Ovary (tissue), 9 donors: ENCODE results near the gene ADRB1. TPM values are rescaled to one million over a fixed set of nuclear protein-coding genes. Genes with fewer than 3 reads are reported as not detected.

Experiments used
- DNase-seq, 5 donors: peaks; one replicate each; pipeline ENCODE4 v3.0.0-alpha.2; 2019 to 2020
- H3K27ac ChIP-seq, 2 donors: fragments of 200-600 bp; one replicate each; pipeline versions ENCODE4 v1.5.1 to v1.8.0; 2019 to 2022
- H3K27me3 ChIP-seq: fragments of 200-600 bp; one replicate; pipeline ENCODE4 v1.8.0; 2022
- H3K36me3 ChIP-seq: fragments of 200-600 bp; sonication (generic); one replicate; pipeline ENCODE4 v1.5.1; 2019
- H3K4me1 ChIP-seq: one replicate; pipeline ENCODE4 v1.8.1; 2013; ENCODE audit warnings: mild to moderate bottlenecking, moderate library complexity; ENCODE audit not compliant: insufficient read depth
- H3K4me3 ChIP-seq: fragments of 200-600 bp; sonication (generic); one replicate; pipeline ENCODE4 v1.5.1; 2017
- H3K9me3 ChIP-seq, 2 donors: fragments of 200-600 bp in 1 of 2; sonication (generic) in 1 of 2; one replicate each; pipeline versions ENCODE4 v1.5.1 to v1.8.1; 2013 to 2019; ENCODE audit warnings: mild to moderate bottlenecking in 1 of 2, moderate library complexity in 1 of 2
- EP300 ChIP-seq: sonication (generic); formaldehyde crosslinking; IDR thresholded peaks from one replicate; pipeline ENCODE4 v1.6.1; 2017; ENCODE audit warnings: antibody characterized with exemption
- POLR2A ChIP-seq: fragments of 450-650 bp; IDR thresholded peaks from one replicate; pipeline ENCODE4 v1.6.1; 2017; ENCODE audit warnings: antibody characterized with exemption, mild to moderate bottlenecking, moderate library complexity
- WGBS, 3 donors: extraction: QIAGEN DNeasy Blood & Tissue Kit in 1 of 3; methylation state at CpG; one replicate each; pipeline versions ENCODE4 v1.1.5 to v1.1.7; 2013 to 2017; 5-methylcytosine and 5-hydroxymethylcytosine counted together
- intact Hi-C, 4 donors: fragments of 100-400 bp; cut with DNase I; formaldehyde crosslinking; loops; one replicate each; pipeline versions ENCODE4 v1.11.0 to v1.15.1; 2022 to 2023
- polyA plus RNA-seq, 2 donors: library from polyadenylated mRNA; stranded (reverse); fragments of 200-250 nt in 1 of 2; fragments of 350-450 nt in 1 of 2; fragmentation: Illumina TruSeq in 1 of 2; extraction: RNeasy Lipid Tissue Mini Kit (QIAGEN cat#74804) in 1 of 2; gene quantifications; one replicate each; pipeline ENCODE4 v1.2.3, GENCODE V29; 2013 to 2014
- total RNA-seq, 7 donors: library from RNA; depleted of rRNA in 2 of 7; stranded (reverse); fragments of >200 nt in 2 of 7; fragmentation: NEBNext Ultra II Directional in 3 of 7; extraction: Animal tissue kit (Norgen Biotek cat#: 25700) in 3 of 7; gene quantifications; one replicate each; pipeline versions ENCODE4 v1.1.0 to v1.2.4, GENCODE V29; 2016 to 2023
- TF ChIP-seq, protein P1 (sequence below), 3 donors: fragments of 450-650 bp in 2 of 3; fragments of 200-600 bp in 1 of 3; IDR thresholded peaks; one replicate each; pipeline versions ENCODE4 v1.5.1 to v1.8.0; 2016 to 2022; ENCODE audit warnings: antibody characterized with exemption in 3 of 3, mild to moderate bottlenecking in 1 of 3
- donor health status: DM: no; HTN: no; CAD: no; lungs with moderate emphysema.
- donor health status: DM: no; HTN: no; CAD: no.
- donor health status: Bipolar disorder and iron deficiency.
- donor health status: DM: yes; HTN: yes; CAD: no.
- donor health status: DM: no; HTN: no; CAD: no.
- donor health status: DM: yes; HTN: yes; CAD: no.

ADRB1 gene
- total and polyA plus RNA-seq, 9 donors, result 0.13 to 1.1 (median 0.23) TPM; not detected in 3

DNA sequence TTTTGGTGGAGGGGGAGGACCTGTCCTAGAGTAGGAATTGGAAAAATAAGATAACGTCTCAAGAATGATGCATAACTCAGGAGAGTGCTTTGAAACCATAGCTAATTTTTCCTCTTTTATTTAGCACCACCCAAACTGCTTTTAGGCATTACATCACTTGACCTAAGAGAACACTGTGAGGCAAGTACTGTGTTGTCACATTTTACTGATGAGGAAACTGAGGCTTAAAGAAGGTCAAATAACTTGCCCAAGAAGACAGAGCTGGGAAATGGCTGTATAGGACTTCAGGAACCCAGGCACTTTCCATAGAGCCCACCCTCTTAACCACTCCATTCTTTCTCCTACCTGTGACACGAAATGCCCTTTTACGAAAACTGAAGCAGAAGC is 21.4 kb downstream of the ADRB1 start:
- 75 to 86% (median 83%) methylated on average over 3 of the region's 3 CpGs for WGBS, 3 donors
- Histone ChIP-seq H3K4me3 (no peak overlapping the region), H3K27me3 (no peaks in the 10 kb centered on the region), H3K9me3 (no peaks in the 10 kb centered on the region), H3K27ac (no peak overlapping the region), H3K36me3 (no peaks in the 10 kb centered on the region), H3K4me1 (no peaks in the 10 kb centered on the region)
- TF ChIP-seq EP300, result no peak
- TF ChIP-seq, protein P1, sequence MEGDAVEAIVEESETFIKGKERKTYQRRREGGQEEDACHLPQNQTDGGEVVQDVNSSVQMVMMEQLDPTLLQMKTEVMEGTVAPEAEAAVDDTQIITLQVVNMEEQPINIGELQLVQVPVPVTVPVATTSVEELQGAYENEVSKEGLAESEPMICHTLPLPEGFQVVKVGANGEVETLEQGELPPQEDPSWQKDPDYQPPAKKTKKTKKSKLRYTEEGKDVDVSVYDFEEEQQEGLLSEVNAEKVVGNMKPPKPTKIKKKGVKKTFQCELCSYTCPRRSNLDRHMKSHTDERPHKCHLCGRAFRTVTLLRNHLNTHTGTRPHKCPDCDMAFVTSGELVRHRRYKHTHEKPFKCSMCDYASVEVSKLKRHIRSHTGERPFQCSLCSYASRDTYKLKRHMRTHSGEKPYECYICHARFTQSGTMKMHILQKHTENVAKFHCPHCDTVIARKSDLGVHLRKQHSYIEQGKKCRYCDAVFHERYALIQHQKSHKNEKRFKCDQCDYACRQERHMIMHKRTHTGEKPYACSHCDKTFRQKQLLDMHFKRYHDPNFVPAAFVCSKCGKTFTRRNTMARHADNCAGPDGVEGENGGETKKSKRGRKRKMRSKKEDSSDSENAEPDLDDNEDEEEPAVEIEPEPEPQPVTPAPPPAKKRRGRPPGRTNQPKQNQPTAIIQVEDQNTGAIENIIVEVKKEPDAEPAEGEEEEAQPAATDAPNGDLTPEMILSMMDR (IDR thresholded peaks at IDR 0.05), result no peak
- no peak for DNase-seq
- intact Hi-C loops, result no loop called here

GRCh38 chr10:114068054-114068707 is 24.5 kb downstream of the ADRB1 start:
- Histone ChIP-seq H3K4me1 (no peaks in the 10 kb centered on the region), H3K9me3 (no peaks in the 10 kb centered on the region), H3K27ac (no peak overlapping the region), H3K27me3 (no peaks in the 10 kb centered on the region), H3K4me3 (no peak overlapping the region), H3K36me3 (no peaks in the 10 kb centered on the region)
- intact Hi-C loops, result no loop called here
- TF ChIP-seq, protein P1 (IDR thresholded peaks at IDR 0.05), result no peak
- TF ChIP-seq POLR2A (no peak), EP300 (no peak)
- DNase-seq, result no peak
- WGBS, 3 donors, result 75 to 79% (median 78%) methylated on average over 6 of the region's 6 CpGs

- no peak for DNase-seq
- Histone ChIP-seq H3K9me3 (no peaks in the 10 kb centered on the region), H3K27me3 (no peaks in the 10 kb centered on the region), H3K4me3 (no peak overlapping the region), H3K36me3 (no peaks in the 10 kb centered on the region), H3K4me1 (no peaks in the 10 kb centered on the region), H3K27ac (no peak overlapping the region)
- intact Hi-C loops, result no loop called here
- 56 to 67% (median 63%) methylated on average over 5 of the region's 5 CpGs for WGBS, 3 donors
- TF ChIP-seq POLR2A, result no peak
- no peak for TF ChIP-seq EP300
- TF ChIP-seq, protein P1 (IDR thresholded peaks at IDR 0.05), result no peak
Measured at GRCh38 chr10:114070710-114071109, 27.0 kb downstream of the ADRB1 start.

- no peak overlapping the region for H3K27ac ChIP-seq
- no peaks in the 10 kb centered on the region for H3K36me3 ChIP-seq
- no peaks in the 10 kb centered on the region for H3K4me1 ChIP-seq
- TF ChIP-seq EP300 (no peak), POLR2A (no peak)
- TF ChIP-seq, protein P1 (IDR thresholded peaks at IDR 0.05), result no peak
- 40 to 60% (median 56%) methylated on average over 4 of the region's 4 CpGs for WGBS, 3 donors
- intact Hi-C loops, result no loop called here
- no peak for DNase-seq
- no peaks in the 10 kb centered on the region for H3K9me3 ChIP-seq
- no peak overlapping the region for H3K4me3 ChIP-seq
- no peaks in the 10 kb centered on the region for H3K27me3 ChIP-seq
Measured at GRCh38 chr10:114071178-114071577, 27.5 kb downstream of the ADRB1 start.
